IMR-90 (cell line): ENCODE data around the gene SLC5A3. TPM values are rescaled to one million over a fixed set of nuclear protein-coding genes. Genes with fewer than 3 reads are reported as not detected.
A peak's percentile ranks its signal among the peaks of the same experiment; 100 is the strongest.

Experiments
- ATAC-seq: fragments of 200-7000 bp; cut with Tn5 transposase; 2 replicates; pipeline ENCODE4 v1.9.1; 2020; ENCODE audit warnings: low read depth, mild to moderate bottlenecking, moderate library complexity
- BruUV-seq: library from RNA; stranded (reverse); fragments of 400-500 nt; replicated peaks from 2 replicates; lab custom pipeline; 2021; lab: Mats Ljungman, UMichigan
- CTCF ChIA-PET: fragments of 300-600 bp; formaldehyde crosslinking; extraction: SDS; loops from one replicate; lab custom pipeline; 2021; ENCODE audit warnings: antibody characterized with exemption; lab: Yijun Ruan, JAX
- POLR2A ChIA-PET: fragments of 300-600 bp; sonication (Branson Sonifier 250); formaldehyde crosslinking; loops from one replicate; lab custom pipeline; 2022; ENCODE audit warnings: antibody characterized with exemption; ENCODE audit not compliant: unreplicated experiment; lab: Charles Lee
- DNase-seq: peaks from one replicate; pipeline ENCODE4 v3.0.0; 2013
- H2AFZ ChIP-seq: replicated peaks from 2 replicates; pipeline ENCODE3; 2013; ENCODE audit warnings: low read length, mild to moderate bottlenecking; ENCODE audit not compliant: poor library complexity
- H2AK5ac ChIP-seq: 2 replicates; pipeline ENCODE4 v1.6.1; 2013; ENCODE audit warnings: low read depth, low read length, inconsistent platforms
- H2AK9ac ChIP-seq: replicated peaks from 2 replicates; pipeline ENCODE3; 2013; ENCODE audit warnings: mild to moderate bottlenecking, low read depth, low read length, moderate library complexity; ENCODE audit not compliant: poor library complexity
- H2BK120ac ChIP-seq: 2 replicates; pipeline ENCODE4 v1.6.1; 2013; ENCODE audit warnings: low read depth, low read length, inconsistent platforms
- H2BK15ac ChIP-seq: 3 replicates; pipeline ENCODE4 v1.6.1; 2013; ENCODE audit warnings: low read depth, low read length, inconsistent platforms
- H2BK20ac ChIP-seq: 2 replicates; pipeline ENCODE4 v1.6.1; 2013; ENCODE audit warnings: low read depth, mild to moderate bottlenecking, inconsistent platforms, low read length, moderate library complexity
- H2BK5ac ChIP-seq: 2 replicates; pipeline ENCODE4 v1.6.1; 2013; ENCODE audit warnings: mild to moderate bottlenecking, low read depth, low read length, inconsistent platforms; ENCODE audit not compliant: poor library complexity, severe bottlenecking
- H3K14ac ChIP-seq: replicated peaks from 2 replicates; pipeline ENCODE4 v1.6.1; 2013; ENCODE audit warnings: low read depth, low read length, inconsistent platforms
- H3K18ac ChIP-seq: 2 replicates; pipeline ENCODE4 v1.6.1; 2013; ENCODE audit warnings: low read depth, low read length, control low read depth
- H3K23ac ChIP-seq: 2 replicates; pipeline ENCODE4 v1.6.1; 2013; ENCODE audit warnings: low read depth, low read length, inconsistent platforms
- H3K27ac ChIP-seq: 2 replicates; pipeline ENCODE4 v1.5.1; 2013; ENCODE audit warnings: mild to moderate bottlenecking, control low read depth, low read length; ENCODE audit not compliant: insufficient read depth
- H3K27me3 ChIP-seq: 2 replicates; pipeline ENCODE4 v1.6.1; 2013; ENCODE audit warnings: low read length; ENCODE audit not compliant: control insufficient read depth, insufficient read depth
- H3K36me3 ChIP-seq: 2 replicates; pipeline ENCODE4 v1.6.1; 2013; ENCODE audit warnings: low read length, mixed read lengths; ENCODE audit not compliant: control insufficient read depth, insufficient read depth
- H3K4ac ChIP-seq: 2 replicates; pipeline ENCODE4 v1.6.1; 2013; ENCODE audit warnings: low read depth, low read length, inconsistent platforms
- H3K4me1 ChIP-seq: 2 replicates; pipeline ENCODE4 v1.6.1; 2013; ENCODE audit warnings: low read length, mixed read lengths; ENCODE audit not compliant: control insufficient read depth, insufficient read depth
- H3K4me2 ChIP-seq: 2 replicates; pipeline ENCODE4 v1.6.1; 2013; ENCODE audit warnings: low read depth, mild to moderate bottlenecking, control low read depth, low read length, moderate library complexity
- H3K4me3 ChIP-seq: 2 replicates; pipeline ENCODE4 v1.5.1; 2013; ENCODE audit warnings: low read depth, mild to moderate bottlenecking, control low read depth, low read length, moderate library complexity; ENCODE audit not compliant: insufficient read depth
- H3K56ac ChIP-seq: 2 replicates; pipeline ENCODE4 v1.6.1; 2013; ENCODE audit warnings: low read length, inconsistent platforms; ENCODE audit not compliant: insufficient read depth; ENCODE audit errors: extremely low read depth
- H3K79me1 ChIP-seq, 2 experiments: 2 replicates each; pipeline ENCODE4 v1.6.1; 2013; ENCODE audit warnings: low read length in 2 of 2, inconsistent platforms in 1 of 2, low read depth in 1 of 2
- H3K9ac ChIP-seq: 2 replicates; pipeline ENCODE4 v1.6.1; 2013; ENCODE audit warnings: low read depth, low read length, control low read depth
- H3K9me1 ChIP-seq: 2 replicates; pipeline ENCODE4 v1.6.1; 2013; ENCODE audit warnings: low read length, inconsistent platforms; ENCODE audit not compliant: insufficient read depth
- H3K9me3 ChIP-seq: 2 replicates; pipeline ENCODE4 v1.6.1; 2013; ENCODE audit warnings: low read length; ENCODE audit not compliant: control insufficient read depth, insufficient read depth
- H4K20me1 ChIP-seq: 2 replicates; pipeline ENCODE4 v1.6.1; 2013; ENCODE audit warnings: low read length, inconsistent platforms; ENCODE audit not compliant: insufficient read depth
- H4K5ac ChIP-seq: 2 replicates; pipeline ENCODE4 v1.6.1; 2013; ENCODE audit warnings: mild to moderate bottlenecking, low read depth, low read length, control low read depth
- H4K8ac ChIP-seq, 2 experiments: 2 replicates each; pipeline ENCODE4 v1.6.1; 2013; ENCODE audit warnings: low read depth in 2 of 2, low read length in 2 of 2, control low read depth in 1 of 2, inconsistent platforms in 1 of 2
- H4K91ac ChIP-seq: 2 replicates; pipeline ENCODE4 v1.6.1; 2013; ENCODE audit warnings: low read depth, low read length, inconsistent platforms; ENCODE audit not compliant: insufficient read depth
- BHLHE40 ChIP-seq: fragments of 150-350 bp; IDR thresholded peaks from 2 replicates; pipeline ENCODE4 v1.6.1; 2016; ENCODE audit warnings: mild to moderate bottlenecking, low read depth, low read length
- CEBPB ChIP-seq: IDR thresholded peaks from 2 replicates; pipeline ENCODE4 v1.6.1; 2012; ENCODE audit warnings: low read depth, low read length, improper control_type of control experiment
- CHD1 ChIP-seq: IDR thresholded peaks from 2 replicates; pipeline ENCODE4 v1.6.1; 2012; ENCODE audit warnings: low read depth, low read length, improper control_type of control experiment
- ELK1 ChIP-seq: fragments of 150-350 bp; IDR thresholded peaks from 2 replicates; pipeline ENCODE4 v1.6.1; 2016; ENCODE audit warnings: low read depth, mild to moderate bottlenecking, low read length, moderate library complexity, borderline replicate concordance
- FOS ChIP-seq: fragments of 150-350 bp; IDR thresholded peaks from 2 replicates; pipeline ENCODE4 v1.6.1; 2016; ENCODE audit warnings: low read depth, low read length
- MAFK ChIP-seq: IDR thresholded peaks from 2 replicates; pipeline ENCODE4 v1.6.1; 2012; ENCODE audit warnings: low read depth, low read length, improper control_type of control experiment
- MAZ ChIP-seq: IDR thresholded peaks from 2 replicates; pipeline ENCODE4 v1.6.1; 2012; ENCODE audit warnings: low read depth, mild to moderate bottlenecking, low read length, improper control_type of control experiment, moderate library complexity, borderline replicate concordance
- MXI1 ChIP-seq: IDR thresholded peaks from 2 replicates; pipeline ENCODE4 v1.6.1; 2012; ENCODE audit warnings: low read depth, mild to moderate bottlenecking, low read length, moderate library complexity, borderline replicate concordance
- NFE2L2 ChIP-seq: fragments of 150-350 bp; IDR thresholded peaks from 2 replicates; pipeline ENCODE4 v1.6.1; 2016; ENCODE audit warnings: low read depth, mild to moderate bottlenecking, low read length
- POLR2A ChIP-seq: IDR thresholded peaks from 2 replicates; pipeline ENCODE4 v1.6.1; 2012; ENCODE audit warnings: mild to moderate bottlenecking, low read depth, low read length
- RAD21 ChIP-seq: IDR thresholded peaks from 2 replicates; pipeline ENCODE4 v1.6.1; 2012; ENCODE audit warnings: low read length, improper control_type of control experiment
- RCOR1 ChIP-seq: IDR thresholded peaks from 2 replicates; pipeline ENCODE4 v1.6.1; 2012; ENCODE audit warnings: mild to moderate bottlenecking, low read length, improper control_type of control experiment; ENCODE audit not compliant: insufficient replicate concordance
- RFX5 ChIP-seq: IDR thresholded peaks from 2 replicates; pipeline ENCODE4 v1.8.0; 2012; ENCODE audit warnings: low read depth, mild to moderate bottlenecking, low read length, moderate library complexity
- WGBS, 2 experiments: methylation state at CpG; one replicate each; pipeline versions ENCODE4 v1.1.5 to v1.1.7; 2013; ENCODE audit warnings: missing lambda C conversion rate in 2 of 2; ENCODE audit not compliant: insufficient read length in 1 of 2; ENCODE audit errors: extremely low coverage in 2 of 2; 5-methylcytosine and 5-hydroxymethylcytosine counted together
- dilution Hi-C: fragments of 300-500 bp; cut with HindIII; formaldehyde crosslinking; loops from one replicate; pipeline ENCODE4 v1.14.3; 2018; ENCODE audit warnings: low sequenced_read_pairs; ENCODE audit not compliant: unreplicated experiment
- in situ Hi-C: fragments of 300-500 bp; cut with MboI; formaldehyde crosslinking; loops from 3 replicates; pipeline ENCODE4 v1.14.3; 2019; ENCODE audit warnings: low sequenced_read_pairs, inconsistent platforms, mixed read lengths
- intact Hi-C: fragments of 100-400 bp; cut with micrococcal nuclease; formaldehyde crosslinking; loops from 2 replicates; pipeline ENCODE4 v1.10.0; 2022
- polyA plus RNA-seq, 3 experiments: library from polyadenylated mRNA; depleted of rRNA; stranded (reverse); fragments of >200 nt; gene quantifications; 2 replicates each; pipeline ENCODE4 v1.2.3, GENCODE V29; 2012; ENCODE audit warnings: low replicate concordance in 1 of 3
- total RNA-seq: library from RNA; depleted of rRNA; stranded (reverse); fragments of >200 nt; gene quantifications from 2 replicates; pipeline ENCODE4 v1.2.3, GENCODE V29; 2012
- TF ChIP-seq, protein P1 (sequence below): fragments of 150-350 bp; IDR thresholded peaks from 2 replicates; pipeline ENCODE4 v1.6.1; 2017; ENCODE audit warnings: mild to moderate bottlenecking, antibody characterized with exemption, low read length, low read depth

Gene SLC5A3
- total and polyA plus RNA-seq, 2 of the 4 experiments (the other 2 are of a cell fraction): 1.8 to 9.9 TPM

- Histone ChIP-seq H4K8ac (no peak overlapping the region), H4K5ac (no peak overlapping the region), H4K20me1 (peaks cover 6% of the 10 kb centered on the region; the same call in 1 of the 2 replicates), H2AK5ac (no peak overlapping the region), H3K36me3 (no peaks in the 10 kb centered on the region; the same call in 1 of the 2 replicates), H2AFZ (no peak overlapping the region), H3K79me1 (peaks cover 12 to 51% of the 10 kb centered on the region in 2 experiments), H3K4me1 (peaks cover under 1% of the 10 kb centered on the region; the same call in 1 of the 2 replicates), H3K56ac (no peak overlapping the region), H2BK5ac (no peak overlapping the region), H2AK9ac (no peak overlapping the region), H4K91ac (no peak overlapping the region), H3K27me3 (no peaks in the 10 kb centered on the region), H3K14ac (no peak overlapping the region), H2BK20ac (no peak overlapping the region), H2BK120ac (no peak overlapping the region), H3K4ac (no peak overlapping the region), H3K23ac (0 out of 2 replicates have a peak overlapping the region, but pooled peaks have one; percentile 2), H2BK15ac (no peak overlapping the region), H3K27ac (no peak overlapping the region), H3K4me2 (no peak overlapping the region), H3K9ac (no peak overlapping the region), H3K9me1 (no peaks in the 10 kb centered on the region), H3K4me3 (no peak overlapping the region), H3K18ac (no peak overlapping the region), H3K9me3 (no peaks in the 10 kb centered on the region)
- dilution Hi-C loops (no loop called here), in situ Hi-C loops (no loop called here), intact Hi-C loops (no loop called here)
- TF ChIP-seq RFX5 (no peak), RCOR1 (no peak), FOS (no peak), MAZ (no peak), CHD1 (no peak), NFE2L2 (no peak), ELK1 (no peak), MXI1 (no peak), BHLHE40 (no peak), MAFK (no peak), CEBPB (no peak), POLR2A (no peak), RAD21 (no peak)
- TF ChIP-seq, protein P1, sequence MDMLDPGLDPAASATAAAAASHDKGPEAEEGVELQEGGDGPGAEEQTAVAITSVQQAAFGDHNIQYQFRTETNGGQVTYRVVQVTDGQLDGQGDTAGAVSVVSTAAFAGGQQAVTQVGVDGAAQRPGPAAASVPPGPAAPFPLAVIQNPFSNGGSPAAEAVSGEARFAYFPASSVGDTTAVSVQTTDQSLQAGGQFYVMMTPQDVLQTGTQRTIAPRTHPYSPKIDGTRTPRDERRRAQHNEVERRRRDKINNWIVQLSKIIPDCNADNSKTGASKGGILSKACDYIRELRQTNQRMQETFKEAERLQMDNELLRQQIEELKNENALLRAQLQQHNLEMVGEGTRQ: no peak
- BruUV-seq: no TSS peak
- no CpG with 5 or more reads among the region's 1 CpG for WGBS, 2 experiments
- CTCF ChIA-PET: interaction anchor here (0.5 to 0.7 kb wide), 2 partner anchors 8 to 191 kb away, joined by 3 read pairs; no protein-coding TSS in a partner anchor
- no peak for DNase-seq
- POLR2A ChIA-PET: no interaction called here
- ATAC-seq: no peak
Measured at GRCh38 chr21:34107606-34108005, 34.2 kb downstream of the SLC5A3 start.
